Suppressor macrophage treated with lipopolysaccharide for 4 hours (primary cell): ENCODE measurements around the gene PRRT1B.
"Not testable (repeated sequence)": the region's sequence is repeated elsewhere in the genome, so short reads cannot be mapped to it uniquely, and the experiment has no call there.

Experiments used
- DNase-seq: peaks from one replicate; pipeline ENCODE4 v3.0.0-alpha.2; 2020

Gene PRRT1B

DNA sequence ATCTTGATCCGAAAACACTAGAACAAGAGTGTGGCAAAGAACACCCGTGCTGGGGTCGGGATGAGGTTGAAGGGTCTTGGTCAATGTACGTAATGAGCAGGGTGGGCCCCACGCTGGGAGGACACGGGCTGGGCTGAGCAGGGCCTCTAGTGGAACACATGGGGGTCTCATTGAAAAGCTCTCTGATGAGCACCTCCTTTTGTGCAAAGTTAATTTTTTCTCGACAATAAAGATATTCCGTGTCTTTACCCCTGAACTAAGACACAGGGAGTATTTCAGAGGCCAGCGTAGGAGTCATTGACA lies 22.3 kb upstream of the PRRT1B start:
- no peak for DNase-seq

DNA sequence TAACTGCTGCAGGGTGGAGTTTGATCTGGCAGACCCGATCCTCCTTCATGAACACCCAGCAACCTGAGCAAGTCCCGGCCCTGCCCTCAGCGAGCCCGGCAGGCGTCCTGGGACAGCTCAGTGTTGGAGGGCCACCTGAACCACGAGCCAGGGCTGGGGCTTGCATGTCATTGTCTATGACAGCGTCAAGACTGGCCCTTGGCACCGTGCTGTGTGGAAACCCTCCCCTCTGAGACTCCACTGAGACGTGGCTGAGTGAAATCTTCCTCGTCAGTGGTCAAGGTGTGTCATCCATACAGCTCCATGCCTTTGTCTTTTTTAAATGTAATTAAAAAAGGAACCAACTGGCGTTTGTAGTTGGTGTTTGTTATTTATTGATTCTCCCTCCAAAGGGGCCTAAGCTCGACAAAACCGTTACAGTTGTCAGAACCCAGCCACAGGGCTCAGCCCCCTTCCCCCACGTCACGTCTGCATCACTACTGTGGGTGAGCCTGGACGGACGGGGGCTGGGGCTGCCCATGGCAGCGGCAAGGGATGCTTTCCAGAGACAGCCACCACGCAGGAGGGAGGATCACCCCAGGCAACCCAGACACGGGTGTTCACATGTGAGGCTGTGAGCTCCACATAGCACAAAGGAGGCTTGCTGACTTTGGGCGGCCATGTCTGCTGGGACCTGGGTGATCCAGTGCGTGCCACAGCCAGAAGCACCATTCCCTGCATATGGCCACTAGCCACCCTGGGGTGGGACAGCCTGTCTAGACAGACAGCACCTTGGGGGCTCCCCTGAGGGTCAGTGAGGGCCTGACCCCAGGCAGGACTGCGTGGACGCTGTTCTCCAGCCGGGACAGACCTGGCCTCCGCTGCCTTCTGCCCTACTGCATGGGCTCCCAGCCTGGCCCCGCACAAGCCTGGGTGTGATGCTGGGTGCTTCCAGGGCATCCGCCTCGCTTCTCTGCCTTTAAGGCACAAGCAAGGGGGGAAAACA lies 21.6 kb upstream of the PRRT1B start:
- no peak for DNase-seq

DNA sequence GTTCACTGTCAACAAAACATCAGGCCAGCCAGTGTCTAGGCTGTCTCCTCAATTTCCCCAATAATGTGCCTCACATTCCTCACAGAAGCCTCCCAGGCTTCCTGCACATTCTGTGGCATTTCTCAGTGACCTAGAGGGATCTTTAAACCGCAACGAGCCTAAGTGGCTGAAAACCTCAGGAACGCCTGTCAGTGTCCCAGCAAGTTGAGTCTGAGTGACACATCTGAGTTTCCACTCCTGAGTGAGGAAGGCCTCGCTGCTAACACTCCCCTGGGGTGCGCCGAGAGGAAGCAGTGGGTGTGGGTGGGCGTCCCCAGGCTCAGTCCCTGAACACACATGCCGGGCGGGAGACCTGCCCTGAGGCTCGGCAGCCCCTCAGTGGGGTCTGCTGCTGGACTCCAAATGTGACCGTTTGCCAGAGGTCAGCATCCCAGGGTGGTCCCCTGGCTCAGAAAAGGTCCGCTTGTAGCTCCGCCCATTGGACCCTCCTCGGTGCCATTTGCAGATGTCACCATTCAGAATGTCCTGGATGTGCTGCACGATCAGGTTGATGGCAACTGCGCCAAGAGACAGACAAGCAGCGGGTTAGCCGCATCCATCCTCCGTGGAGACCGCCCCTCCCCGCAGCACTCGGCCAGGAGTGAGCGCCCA lies 20.5 kb upstream of the PRRT1B start:
- DNase-seq, result no peak

DNA sequence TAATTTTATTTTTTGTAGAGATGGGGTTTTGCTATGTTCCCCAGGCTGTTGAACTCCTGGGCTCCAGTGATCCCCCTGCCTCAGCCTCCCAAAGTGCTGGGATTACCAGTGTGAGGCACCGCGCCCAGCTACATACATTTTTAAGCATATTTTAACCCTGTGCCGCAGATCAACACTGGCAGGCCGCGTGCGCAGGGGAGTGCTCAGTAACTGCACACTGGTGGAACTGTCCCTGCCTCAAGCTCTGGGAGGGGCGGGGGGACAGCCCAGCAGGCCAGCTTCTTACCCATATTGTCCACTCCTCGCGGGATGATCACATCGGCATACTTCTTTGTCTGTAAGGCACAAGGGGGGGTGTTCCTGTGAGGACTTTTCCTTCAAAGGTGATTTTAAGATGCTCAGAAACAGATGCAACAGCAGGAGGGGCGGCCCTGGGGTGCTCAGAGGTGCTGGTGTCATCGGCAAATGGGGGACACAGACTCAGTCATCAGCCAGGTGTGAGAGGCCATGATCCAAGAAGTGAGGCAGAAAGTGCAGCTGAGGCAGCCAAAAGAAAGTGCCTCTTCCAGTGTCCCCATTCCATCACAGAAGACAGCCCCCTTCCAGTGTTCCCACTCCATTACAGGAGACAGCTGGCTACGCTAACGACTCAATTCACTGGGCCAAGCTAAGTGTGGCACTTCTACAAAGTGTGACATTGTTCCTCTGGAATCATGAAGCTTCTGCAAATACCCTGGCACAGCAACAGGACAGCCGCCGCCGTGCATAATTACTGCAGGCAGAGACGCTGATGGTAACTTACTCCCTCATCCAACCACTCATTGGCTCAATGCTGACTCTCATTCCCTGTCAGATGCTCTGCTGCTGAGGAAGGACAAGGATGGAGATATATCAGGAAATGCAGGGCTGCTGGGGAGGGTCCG lies 19.4 kb upstream of the PRRT1B start:
- DNase-seq, result no peak

DNA sequence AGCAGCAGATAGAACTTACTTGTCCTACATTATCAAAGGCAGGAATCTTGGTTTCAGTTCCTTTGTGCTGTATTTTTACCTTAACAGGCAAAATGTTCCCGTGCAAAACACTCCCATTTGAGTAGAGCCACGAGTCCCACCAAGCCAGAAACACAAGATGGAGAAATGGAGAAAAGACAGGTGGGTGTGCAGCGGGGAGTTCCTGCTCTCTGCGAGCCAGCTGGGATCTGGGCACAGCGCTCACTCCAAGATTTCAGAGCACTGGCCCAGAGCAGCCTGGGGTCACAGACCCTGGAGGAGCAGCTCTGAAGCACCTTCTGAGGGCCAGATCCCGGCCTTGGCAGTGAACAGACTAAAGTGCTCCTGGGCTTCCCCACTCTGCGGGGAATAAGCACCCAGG lies 17.1 kb upstream of the PRRT1B start:
- no peak for DNase-seq

DNA sequence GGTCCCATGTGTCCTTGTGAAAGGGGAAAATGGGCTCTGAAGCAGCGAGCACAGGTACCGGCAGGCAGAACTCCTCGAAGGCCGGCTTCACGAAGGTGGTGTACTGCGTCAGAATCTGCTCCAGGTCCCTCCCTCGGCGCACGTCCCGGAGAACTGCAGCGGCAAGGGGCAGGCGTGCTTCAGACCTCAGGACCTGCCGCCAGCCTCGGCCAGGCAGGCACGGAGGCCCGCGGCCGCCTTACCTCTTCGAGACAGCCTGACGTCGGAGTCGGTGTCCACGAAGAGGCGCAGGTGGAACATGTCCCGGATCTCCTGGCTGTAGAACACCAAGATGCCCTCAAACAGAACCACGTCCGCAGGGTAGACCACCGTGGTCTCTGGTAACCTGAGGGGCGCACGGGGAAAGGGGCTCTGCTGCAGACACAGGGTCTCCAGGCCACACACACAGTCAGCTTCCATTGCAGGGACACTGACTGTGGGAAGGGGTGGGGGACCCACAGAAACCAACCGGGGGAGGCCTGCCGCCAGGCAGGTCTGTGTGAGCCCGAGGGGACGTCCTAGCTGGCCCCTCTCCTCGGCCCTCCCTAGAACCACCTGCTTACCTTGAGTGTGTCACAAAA lies 16.3 kb upstream of the PRRT1B start:
- no peak for DNase-seq

DNA sequence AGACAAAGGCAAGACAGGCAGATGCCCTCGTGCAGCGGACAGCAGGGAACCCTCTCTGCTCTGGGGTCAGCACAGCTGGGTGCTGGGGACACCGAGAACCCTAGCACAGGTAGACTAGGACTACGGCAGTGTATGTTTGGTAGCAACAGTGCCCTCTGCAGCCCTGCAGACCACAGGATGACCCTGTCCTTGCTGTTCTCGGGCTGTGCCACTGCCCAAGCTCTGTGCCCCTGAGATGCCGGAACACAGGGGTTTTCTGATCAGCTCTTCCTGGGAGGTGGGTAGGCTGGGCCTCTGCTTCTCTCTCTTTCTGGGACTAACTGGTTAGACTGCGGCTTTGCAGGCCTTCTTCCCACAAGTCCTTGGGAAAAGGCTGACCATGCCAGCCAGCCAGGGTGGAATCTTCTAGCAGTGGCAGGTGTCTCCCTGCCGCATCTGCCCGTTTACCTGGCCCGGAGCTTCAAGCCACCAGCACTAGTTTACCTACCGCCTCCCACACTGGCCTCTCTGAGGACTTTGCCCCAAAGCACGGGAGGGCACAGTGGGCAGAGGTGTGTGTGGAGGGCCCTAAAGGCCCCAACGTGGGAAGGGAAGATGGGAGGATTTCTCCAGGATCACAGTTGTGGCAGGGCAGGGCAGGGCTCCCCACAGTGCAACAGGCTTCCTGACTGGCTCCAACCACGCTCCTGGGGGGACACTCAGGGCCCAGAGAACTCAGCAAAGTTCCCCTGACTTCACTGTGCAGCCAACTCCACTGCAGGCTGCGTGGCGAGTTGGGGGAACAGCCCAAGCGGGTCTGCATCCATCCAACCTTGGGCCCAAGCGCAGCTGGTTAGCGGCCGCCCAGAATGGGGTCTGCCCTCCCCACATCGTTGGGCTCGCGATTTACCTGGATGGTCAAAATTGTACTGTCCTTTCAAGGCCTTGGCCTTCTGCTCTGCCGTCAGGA lies 15.5 kb upstream of the PRRT1B start:
- DNase-seq, result no peak

DNA sequence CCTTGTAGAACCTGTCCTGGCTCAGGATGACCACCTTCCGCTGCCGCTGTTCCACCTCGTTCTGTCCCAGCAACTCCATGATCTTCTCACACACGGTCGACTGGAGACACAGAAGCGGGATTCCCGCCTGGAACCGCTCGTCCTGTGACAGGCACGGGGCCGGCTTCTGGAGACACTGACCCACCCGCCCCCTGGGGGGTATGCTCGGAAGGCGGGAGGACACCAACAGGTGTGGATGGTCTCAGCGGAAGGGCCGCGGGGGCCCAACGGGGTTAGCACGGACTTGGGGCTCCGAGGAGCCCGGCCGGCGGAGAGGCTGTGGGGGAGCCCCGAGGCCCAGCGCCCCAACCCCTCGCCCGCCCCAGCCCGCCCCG lies 14.8 kb upstream of the PRRT1B start:
- peak; percentile 38 for DNase-seq

DNA sequence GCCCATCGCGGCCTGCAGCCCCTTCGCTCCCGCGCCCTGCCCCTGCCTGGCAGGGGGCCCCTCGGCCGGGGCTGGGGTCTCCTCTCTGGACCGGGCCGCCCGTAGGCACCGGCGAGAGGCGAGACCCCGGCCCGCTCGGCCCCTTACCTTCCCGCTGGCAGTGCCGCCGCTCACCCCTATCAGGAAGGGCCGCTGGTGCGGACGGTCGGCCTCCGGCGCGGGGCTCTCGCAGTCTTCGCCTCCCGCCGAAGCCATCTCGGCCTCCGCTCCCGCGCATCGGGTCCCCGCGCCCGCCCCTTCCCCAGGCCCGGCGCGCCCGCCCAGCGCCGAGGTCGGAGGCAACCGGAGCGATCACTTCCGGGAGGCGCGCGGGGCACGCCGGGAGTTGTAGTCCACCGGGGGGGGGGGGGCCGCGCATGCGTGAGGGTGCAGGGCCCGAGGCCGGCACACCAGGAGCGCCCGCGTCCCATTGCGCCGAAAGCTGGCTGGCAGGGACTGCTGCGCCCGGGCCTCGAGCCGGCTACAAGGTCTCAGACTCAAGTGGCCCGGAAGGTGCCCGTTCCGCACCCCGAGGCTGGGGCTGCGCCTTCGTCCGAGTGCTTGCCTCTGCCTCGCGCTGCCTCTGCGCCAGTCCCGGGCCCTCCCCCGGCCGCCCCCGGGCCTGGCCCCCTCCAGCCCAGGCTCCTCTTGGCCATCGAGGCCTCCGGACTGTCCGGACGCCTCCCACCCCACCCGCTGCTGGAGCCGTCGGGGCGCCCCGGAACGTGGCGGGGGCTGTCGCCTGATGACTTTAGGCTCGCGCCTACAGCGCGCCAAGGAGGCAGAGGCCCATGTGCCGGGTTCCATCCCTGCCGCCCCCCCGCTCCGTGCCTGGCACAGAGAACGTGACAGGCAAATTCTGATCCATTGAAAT lies 14.1 kb upstream of the PRRT1B start, which contains the start of gene UCK1:
Gene UCK1 (minus strand): TSS at position 344 of the 913 bp plus-strand sequence. CDS start 89 bp downstream, at position 255.
- peak; percentile 90 for DNase-seq

DNA sequence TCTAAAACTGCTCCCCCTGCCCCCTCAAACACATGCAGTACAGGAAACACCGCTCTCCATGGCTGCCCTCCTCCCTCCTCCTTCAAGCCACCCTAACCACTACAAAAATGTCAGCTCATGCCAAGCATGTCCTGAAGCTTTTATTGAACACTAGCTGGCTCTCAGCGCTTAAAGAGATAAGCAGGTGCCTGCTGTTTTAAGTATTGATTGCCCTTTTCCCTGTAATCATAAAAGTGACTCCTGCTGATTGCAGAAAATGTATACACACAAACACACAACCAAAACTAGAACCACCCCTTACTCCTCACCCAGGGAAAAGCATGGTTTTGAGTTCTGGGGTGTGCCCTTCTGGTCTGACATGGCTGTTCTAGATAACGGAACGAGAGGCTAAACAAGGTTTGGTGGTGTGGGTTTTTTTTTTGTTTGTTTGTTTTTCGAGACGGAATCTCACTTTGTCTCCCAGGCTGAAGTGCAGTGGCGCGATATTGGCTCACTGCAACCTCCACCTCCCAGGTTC lies 10.5 kb upstream of the PRRT1B start:
- DNase-seq, result no peak

DNA sequence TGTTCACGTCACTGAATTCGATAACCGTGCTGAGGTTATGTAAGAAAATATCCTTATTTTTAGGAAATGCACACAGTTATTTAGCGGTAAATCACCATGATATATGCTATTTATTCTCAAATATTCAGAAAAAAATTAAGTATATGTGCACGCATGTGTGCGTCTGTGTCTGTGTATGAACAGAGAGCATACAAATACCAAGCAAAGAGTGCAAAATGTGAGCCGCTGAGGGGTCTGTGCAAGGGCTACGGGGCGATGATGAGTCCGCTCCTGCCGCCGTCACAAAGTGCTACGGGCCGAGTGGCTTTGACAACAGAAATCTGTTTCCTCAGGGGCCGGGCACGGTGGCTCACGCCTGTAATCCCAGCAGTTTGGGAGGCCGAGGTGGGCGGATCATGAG lies 7.4 kb upstream of the PRRT1B start:
- no peak for DNase-seq

DNA sequence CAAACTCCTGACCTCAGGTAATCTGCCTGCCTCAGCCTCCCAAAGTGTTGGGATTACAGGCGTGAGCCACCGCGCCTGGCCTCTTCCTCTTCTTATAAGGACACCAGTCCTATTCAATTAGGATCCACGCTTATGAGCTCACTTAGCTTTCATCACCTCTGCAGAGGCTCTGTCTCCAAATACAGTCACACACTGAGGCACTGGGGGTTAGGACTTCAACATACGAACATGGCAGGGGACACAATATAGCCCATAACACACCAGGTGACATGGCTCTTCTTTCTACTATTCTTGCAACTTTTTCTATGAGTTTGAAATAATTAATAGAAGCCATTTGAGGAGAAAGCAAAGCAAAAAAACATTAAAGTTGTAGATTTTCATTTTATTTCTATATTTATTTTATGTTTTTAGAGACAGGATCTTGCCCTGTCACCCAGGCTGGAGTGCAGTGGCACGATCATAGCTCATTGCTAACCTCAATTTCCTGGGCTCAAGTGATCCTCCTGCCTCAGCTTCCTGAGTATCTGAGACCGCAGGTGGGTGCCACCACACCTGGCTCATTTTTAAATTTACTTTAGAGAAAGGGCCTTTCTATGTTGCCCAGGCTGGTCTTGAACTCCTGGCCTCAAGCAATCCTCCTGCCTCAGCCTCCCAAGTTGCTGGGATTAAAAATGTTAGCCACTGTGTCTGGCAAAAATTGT lies 6.0 kb upstream of the PRRT1B start:
- DNase-seq, result no peak

DNA sequence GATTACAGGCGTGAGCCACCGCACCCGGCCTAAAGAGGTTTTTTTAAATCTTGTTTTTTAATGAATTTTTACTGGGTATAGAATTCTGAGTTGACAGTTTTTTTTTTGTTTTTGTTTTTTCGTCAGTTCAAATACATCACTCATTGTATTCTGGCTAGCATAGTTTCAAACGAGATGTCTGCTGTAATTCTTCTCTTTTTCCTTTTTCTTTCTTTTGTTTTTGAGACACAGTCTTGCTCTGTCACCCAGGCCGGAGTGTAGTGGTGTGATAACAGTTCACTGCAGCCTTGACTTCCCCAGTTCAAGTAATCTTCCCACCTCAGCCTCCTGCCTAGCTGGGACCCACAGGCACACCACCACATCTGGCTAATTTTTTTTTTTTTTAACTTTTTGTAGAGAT lies 2.2 kb upstream of the PRRT1B start:
- DNase-seq, result no peak

DNA sequence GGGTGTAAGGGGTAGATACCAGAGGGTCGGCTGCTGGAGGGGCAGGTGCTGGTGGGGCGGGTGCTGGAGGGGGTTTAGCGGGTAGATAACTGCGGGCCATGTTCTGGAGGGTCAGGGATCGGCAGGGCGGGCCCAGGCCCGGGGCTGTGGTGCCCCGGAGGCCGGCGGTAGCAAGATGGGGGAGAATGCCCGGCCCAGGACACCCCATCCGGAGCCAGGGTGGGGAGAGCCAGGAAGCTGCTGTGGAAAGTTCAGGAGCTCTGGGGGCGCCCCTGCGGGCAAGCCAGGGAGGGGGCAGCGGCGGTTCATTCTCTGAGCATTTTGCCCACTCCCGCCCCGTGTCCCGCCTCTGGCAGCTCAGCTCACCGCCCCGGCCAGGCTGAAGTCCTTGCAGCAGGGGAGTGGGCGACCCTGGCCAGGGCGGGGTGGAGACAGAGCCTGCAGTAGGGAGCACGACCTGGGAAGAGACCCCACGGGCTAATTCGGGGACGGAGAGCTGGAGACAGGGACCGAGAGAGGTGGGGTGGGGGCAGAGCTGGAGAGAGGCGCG lies 538 bp downstream of the PRRT1B start:
- no peak for DNase-seq

DNA sequence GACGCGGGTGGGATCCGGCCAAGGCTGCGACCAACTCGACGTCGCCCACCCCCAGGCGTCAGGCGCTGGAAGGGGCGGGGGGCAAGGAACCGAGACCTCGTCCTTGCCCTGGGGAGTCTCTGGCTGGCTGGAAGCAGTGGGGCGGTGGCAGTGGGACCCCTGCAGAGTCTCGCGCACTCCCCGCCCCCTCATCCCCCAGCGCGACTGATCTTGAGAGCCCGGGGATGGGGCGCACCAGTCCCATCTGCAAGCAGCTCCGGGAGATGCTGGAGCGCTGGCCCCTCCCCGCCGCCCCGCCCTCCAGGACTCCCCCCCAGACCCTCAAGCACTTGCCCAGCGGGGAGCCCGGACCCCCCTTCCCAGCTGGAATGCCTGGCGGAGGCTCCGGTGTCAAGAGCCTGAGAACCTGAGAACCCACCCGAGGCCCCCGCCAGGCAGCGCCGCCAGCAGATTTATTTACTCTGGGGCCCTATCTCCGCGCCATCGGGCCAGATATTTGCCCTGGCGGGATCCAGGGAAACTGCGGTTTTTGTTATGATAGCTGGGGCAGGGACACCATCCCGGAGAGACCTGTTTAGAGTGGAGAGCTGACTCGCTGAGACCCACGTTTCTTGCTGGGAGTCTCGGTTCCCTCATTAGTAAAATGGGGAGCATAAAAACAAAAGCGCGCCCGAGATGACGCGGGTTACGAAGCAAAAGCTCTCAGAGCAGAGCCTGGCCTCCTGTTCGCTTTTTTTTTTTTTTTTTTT lies 1.2 kb downstream of the PRRT1B start:
- DNase-seq, result no peak

DNA sequence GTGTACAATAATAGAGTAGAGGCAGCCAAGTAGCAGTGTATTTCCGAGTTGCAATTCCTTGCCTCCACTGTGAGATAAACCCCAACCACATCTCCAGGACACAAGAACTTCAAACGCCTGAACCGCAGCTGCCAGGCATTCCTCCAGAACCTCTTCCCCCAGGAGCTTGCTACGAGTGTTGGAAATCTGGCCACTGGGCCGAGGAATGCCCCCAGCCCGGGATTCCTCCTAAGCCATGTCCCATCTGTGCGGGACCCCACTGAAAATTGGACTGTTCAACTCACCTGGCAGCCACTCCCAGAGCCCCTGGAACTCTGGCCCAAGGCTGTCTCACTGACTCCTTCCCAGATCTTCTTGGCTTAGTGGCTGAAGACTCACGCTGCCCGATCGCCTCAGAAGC lies 3.9 kb downstream of the PRRT1B start:
- not testable (repeated sequence) for DNase-seq

DNA sequence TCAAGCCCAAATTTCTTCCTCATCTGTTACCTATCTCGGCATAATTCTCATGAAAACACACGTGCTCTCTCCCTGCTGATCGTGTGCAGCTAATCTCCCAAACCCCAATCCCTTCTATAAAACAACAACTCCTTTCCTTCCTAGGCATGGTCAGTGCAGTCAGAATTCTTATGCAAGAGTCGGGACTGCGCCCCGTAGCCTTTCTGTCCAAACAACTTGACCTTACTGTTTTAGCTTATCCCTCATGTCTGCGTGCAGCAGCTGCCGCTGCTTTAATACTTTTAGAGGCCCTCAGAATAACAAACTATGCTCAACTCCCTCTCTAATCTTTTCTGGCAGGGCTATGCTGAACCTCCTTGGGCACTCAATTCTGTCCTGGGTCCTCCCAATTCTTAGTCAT lies 5.1 kb downstream of the PRRT1B start:
- not testable (repeated sequence) for DNase-seq

DNA sequence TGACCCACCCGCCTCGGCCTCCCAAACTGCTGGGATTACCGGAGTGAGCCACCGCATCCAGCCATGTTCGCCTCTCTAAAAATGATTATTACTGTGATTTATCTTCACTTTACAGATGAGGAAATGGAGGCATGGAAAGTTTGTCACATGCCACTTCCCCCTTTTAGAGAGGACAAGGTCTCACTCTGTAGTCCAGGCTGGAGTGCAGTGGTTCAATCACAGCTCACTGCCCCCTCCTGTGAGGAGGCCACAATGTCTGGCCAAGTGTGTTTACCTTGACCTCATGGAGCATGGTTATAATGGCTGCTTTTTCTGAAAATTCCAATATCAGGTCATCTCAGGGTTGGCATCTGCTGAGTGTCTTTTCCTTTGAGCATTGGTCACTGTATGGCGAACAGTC lies 6.7 kb downstream of the PRRT1B start:
- DNase-seq, result no peak
